ENCODE data around the gene PKNOX2.

The PKNOX2 gene

DNA sequence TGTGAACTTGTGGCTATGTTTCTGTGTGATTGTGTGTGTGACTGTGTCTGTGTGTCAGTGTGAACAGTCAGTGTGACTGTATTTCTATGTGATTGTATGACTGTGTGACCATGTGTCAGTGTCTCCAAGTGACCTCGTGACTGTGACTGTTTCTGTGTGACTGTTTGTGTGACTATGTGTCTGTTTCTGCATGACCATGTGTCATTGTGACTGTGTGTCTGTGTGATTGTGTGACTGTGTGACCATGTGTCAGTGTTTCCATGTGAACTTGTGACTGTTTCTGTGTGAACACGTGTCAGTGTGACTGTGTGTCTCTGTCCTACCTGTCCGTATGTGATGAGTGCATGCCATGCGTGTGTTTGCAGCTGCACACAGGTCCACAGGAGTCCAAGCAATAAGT is 8.8 kb upstream of the PKNOX2 start:
- no peak for DNase-seq

DNA sequence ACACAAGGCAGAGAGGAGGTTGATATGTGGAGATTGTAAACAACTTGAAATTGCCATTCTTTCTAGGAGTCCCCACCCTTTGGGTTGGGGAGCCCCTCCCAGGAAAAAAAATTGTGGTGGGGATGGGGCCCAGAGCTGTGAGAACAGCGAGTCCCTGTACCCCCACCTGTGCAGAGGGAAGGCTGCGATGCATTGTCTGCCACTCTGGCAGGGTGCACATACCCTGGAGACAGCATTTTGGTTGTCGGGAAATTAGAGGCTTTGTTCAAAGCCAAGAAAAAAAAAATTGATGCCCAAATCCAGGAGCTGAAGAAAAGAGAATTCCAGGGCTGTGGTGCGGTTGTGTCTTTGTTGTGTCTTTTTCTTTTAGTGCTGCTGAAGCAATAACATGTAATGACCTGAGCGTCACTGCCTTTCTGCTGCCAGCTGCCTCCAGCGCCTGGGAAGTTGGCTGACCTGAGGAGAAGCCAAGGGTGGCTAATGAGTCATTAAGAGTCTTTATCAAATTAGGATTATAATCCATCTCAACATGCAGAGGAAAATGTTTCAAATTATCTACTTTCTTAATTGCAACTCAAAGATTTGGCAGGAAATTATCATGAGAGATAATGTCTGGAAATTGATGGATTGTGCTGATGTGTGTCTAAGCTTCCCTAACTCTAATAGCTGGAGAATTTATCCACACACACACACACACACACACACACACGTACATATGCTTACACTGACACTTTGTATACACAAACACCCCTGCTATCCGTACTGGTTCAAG is 8.0 kb upstream of the PKNOX2 start:
- DNase-seq: no peak

DNA sequence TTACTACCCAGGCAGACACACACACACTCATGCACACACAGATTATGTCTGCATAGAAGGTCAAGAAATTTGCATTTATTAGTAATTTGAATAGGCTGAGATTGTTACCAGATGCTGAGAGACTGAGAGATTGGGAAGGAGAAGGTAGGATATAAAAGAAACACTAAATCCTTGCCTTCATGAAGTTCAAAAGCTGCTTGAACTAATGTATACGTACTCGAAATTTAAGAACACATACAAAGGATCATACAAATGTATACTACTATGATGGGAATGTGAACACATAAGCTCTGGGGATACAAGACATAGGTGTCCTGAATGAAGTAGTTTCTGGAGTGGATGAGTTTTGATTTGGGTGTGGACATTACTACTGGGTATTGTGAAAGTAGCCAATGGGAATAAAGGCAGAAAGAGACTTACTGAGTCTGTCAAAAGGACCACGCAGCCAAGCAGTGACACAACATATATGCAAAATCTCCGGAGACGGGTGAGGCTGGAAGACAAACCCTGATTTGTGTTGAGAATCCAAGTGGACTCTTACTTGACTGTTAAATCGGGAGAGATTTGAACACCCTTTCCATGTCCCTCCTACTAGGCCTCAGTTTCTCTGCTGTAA is 7.3 kb upstream of the PKNOX2 start:
- no peak for DNase-seq

DNA sequence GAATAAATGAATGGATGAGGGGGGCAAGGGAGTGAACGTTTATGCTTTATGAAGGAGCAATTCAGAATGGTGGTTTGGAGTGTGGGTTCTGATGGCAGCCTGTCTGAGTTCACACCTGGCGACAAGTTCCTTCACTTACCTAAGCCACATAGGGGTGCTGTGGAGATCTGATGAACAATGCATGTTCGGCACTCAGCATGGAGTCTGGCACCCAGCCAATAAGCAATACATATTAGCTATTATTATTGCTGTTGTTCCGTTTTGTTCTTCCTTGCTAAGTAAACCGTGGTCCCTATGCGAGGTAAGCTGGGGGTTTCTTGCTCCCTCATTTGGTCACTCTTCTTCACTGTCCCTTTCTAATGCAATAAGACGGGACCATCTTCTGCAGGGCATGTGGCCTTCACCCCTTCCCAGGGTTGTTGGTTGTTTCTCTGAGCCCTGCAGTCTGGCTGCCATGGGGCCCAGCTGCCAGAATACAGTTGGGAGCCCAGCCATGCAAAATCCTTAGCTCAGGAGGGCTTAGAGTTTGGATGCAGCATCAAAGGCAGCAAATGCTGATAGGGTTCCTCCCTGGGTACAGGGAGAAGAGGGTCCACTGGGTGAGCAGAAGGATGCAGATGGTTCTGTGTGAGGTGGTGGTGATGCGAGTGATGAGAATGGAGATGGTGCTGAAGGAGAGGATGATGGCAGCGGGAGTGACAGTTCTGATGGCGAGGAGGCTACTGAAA is 6.4 kb upstream of the PKNOX2 start:
- DNase-seq: no peak

DNA sequence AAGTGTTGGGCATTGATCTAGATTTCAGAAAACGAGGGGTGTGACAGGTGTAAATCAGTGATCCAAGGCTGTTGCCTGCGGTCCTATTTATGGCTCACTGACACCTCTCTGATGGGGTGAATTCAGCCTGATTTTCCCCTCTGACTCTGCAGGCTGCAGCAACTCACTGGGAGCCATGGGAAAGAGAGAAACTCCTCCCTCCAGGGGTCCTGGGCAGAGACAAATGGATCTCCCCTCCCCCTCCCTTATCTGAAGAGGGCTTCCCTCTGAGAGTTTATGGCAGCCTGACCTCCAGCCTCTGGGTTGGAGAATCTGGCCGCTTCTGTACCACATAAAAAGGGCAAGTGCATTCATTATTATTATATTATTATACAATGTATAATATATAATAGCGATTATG is 1.8 kb upstream of the PKNOX2 start:
- DNase-seq: no peak

DNA sequence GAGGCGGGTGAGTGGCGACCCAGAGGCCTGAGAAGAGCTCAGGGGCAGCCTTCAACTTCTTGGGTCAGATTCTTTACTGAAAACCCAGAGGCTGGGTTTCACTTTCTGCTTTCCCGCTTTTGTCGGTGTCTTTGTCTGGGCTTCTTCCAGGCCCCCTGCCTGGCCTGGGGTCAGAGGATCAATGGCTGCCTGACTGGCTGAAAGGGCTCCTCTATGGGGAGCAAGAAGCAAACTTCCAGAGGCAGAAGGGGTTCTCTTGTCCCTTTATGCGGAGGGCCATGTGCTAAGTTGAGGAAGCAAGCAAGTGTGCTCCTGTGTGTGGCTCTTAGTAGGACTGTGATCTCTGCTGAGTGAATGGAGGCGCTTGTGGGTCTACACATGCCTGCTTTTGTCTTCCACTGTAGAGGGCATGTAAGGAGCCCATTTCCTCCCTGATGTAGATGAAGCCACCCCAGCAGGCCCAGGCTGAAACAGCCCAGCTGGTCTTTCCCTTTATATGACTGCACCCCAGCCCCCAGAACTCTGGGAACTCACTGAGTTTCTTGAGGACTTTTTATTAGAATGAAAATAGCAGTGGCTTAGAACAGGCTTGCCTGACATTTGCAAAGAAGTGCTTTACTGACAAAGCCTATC is 1.0 kb upstream of the PKNOX2 start:
- no peak for DNase-seq

DNA sequence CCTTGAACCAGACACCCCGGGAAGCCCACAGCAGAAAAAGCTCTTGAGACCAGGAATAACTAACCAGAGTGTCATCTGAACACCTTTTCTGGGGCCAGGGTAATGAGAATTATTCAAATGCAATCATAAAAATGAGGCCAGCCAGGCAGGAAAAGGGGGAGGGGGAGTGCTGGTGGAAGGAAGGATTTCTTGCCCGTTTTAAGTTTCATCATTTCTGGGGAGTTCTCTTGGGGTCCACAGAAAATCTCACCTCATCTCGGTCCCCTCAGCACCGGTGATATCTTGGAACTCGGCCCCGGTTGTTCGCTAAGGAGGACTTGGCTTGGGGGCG is 495 bp upstream of the PKNOX2 start:
- DNase-seq: no peak

DNA sequence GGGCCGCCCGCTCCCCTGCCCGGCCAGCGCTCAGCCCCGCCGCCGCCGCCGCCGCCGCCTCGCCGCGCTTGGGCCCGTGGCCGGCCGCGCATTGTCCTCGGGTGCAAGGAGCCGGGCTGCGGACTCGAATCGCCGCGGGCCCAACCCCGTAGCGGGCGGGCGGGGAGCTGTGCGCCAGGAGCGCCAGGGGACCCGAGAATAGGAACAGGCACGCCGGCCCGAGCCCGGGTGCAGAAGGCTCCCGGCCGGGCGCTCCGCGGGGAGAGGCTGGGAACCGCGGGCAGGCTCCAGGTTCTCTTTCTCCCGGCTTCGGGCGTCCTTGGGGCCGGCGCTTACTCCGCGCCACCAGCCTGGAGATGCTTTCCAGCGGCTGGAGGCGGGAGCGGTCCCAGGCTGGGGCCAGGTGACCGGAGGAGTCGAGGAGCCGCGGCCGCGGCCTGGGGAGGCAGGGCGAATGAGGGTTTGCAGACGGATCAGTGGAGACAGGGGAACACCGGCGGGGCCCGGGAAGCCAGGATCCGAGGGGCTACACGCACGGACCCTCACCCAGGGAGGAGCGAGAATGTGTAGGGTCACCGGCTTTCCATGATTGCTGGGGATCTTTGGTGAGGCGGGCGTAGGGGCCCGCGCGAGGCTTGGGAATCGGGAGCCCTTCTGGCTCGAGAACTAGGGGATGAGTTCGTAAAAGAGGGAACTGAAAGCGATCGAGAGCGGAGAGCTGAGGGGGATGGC is 726 bp downstream of the PKNOX2 start:
- no peak for DNase-seq

DNA sequence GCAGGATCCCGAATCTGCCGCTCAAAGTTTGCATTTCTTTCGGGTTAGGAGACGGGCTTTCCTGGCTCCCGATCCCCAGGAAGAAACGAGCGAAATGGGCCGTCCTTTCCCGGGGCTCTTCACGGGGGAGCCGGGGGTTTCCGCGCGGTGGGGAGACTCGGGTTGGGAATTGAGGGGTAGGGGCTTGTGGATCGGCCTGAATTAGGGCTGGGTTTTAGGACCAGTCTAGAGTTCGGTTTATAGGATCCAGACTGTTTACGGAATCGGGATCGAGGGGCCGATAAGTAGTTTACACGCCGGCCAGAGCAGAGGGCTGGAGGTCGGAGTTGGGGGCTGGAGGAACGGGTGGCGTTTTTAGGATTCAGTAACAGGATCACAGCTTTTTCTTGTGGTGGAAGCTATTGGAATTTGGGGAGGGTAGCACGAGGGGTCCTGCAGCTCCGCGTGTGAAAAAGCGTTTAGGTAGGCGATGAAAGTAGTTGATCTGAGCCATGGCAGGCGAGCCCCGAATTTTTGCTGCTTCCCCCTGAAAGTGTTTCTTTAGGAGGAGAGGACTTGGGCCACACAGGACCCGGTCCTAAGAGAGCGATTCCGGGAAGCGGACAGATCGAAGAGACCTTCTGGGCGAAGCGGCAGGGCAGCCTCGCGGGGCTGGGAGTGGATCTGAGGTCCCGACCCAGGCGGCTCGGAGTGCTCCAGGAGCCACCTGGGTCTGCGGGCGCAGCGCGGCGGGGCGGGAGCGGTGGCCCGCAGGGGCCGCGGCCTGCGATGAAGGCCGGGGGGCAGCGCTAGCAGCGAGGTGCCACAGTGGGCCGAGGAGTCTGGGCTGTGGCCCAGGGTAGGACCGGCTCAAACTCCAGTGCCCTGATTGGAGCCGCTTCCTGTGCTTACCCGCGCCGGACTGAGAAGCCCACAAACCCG is 1.6 kb downstream of the PKNOX2 start:
- DNase-seq: no peak

DNA sequence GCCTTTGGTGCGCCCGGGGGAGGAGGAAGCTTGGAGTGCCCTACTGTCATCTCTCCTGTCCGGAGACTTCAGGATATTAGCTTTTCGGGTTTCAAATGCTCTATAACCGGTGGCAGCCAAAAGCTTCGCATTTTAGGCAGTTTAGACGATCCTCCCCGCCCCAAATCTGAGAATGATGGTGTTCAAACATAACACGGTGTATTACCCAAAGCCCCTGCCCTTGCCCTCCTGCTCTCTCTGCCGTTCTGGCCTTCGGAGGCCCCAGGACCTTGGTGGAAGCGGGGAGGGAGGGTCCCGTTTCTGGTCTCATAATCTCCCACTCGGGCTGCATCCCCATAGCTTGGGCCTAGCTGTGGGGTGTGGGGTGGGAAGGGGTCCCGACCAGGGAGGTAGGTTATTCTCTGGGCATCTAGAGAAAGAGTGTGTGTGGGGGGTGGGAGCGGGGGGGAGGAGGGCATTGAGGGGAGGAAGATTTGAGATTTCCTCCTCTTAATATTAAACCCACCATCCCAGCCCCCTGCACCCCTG is 2.3 kb downstream of the PKNOX2 start:
- no peak for DNase-seq

DNA sequence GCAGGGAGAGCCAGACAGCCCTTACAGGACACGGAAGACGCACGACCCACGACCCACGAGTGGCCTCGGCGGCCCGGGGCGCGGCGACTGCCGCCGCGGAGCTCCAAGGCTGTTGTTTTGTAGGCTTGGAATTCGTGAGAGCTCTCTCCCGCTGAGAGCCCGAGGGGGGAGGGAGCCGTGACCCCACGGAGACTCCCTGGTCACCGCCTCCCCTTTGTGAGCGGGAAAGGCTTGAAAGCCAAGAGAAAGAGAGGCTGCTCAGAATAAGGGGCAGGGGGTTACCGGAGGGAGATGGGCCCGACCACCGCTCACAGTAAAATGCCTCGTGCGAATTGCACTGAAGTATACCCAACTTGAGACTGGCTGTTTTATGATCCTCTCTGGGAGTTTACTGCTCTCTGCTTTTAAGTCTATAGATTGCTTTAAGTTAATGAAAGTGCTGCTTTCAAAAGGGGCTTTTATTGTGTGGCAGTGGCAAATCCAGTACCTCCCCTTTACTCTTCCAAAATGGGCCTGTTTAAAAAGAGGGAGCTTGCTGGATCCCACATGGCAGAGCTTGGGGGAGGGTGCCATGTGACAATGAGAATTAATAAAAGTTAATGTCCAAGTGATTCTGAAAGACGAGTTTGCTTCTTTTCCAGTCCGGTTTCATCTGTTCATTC is 2.9 kb downstream of the PKNOX2 start:
- DNase-seq: no peak

DNA sequence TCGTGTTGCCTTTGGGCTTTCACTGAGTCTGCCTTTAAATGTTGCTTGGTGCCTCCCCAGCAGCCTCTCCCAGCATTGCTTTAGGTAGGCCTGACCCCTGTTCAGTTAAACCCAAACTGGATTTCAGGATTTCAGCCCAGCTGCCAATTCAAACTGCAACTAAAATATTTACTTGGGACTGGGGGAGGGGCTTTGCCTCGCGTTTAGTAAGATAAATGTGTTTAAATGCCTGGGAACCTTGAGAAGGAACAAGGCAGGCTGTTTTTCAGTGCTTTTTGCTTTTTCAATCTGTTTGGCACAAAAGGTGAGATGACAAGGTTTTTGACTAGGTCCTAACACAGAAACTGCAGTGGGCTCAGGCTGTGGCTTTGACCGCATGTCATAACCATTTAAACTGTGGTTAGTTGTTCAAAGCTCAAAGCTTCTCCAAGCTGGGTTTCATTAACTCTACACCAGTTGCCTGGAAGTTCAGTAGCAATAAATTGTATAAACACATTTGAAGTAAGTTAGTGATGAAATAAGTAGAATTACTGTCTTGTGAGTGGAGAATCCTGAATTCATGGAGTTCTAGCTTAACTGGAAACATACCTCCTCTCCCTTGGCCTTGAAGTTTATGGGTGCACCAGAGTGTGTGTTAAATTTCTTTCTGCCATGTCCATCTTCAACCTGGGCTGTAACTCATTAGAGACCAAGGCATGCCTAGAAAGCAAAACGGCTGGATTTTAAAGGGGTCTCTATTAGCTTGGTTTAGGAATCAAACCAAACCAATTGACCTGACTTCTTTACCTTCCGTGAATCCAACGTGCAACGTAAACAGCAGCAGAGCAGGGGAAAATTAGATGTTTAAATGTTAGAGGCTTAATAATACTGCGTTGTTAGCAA is 3.6 kb downstream of the PKNOX2 start:
- DNase-seq: no peak

DNA sequence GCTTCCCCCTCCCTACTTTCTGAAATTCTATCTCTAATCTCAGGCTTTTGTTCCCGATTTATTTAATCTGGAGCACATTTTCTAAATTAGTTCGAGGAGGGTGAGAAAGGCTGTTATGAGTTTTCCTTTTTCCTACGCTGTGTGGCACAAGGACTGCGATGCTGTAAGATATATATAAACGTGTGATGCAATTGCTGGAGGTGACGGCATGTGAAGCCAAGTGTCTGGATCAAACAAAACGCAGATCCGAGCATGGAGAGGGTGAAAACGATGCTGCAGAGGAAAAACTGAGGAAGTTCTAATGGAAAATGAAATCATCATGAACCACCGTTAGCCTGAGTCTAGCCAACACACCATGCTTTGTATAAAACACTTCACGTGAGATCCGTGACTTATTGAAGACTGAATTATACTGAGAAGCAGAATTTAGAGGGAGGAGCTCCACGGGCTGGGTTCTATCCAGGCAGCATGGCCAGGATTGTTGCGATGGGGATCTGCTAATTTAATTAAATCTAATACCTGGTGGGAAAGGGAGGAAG is 4.4 kb downstream of the PKNOX2 start:
- DNase-seq: no peak

DNA sequence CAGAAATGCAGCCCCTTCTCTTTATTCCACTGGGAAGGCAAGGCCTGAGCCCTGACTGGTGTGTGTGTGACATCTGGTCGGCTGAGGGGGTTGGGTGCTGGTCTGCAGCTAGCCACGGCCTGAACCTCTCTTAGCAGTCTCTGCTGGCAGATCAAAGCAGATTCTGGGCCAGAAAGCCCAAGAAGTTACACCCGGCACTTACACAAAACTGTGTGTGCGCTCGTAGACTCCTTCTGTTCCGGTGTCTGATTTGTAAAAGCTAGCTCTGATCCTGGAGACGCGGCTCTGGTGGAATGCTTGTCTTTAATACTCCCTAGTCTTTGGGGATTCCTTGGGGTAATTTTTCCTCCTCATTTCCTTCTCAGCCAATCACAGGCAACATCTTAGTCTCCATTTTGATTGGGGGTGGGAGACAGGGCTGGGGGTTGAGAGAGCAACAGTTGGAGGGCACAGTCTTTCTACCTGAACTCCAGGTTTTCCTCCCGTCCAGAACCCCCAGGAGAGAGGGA is 5.5 kb downstream of the PKNOX2 start:
- DNase-seq: no peak

DNA sequence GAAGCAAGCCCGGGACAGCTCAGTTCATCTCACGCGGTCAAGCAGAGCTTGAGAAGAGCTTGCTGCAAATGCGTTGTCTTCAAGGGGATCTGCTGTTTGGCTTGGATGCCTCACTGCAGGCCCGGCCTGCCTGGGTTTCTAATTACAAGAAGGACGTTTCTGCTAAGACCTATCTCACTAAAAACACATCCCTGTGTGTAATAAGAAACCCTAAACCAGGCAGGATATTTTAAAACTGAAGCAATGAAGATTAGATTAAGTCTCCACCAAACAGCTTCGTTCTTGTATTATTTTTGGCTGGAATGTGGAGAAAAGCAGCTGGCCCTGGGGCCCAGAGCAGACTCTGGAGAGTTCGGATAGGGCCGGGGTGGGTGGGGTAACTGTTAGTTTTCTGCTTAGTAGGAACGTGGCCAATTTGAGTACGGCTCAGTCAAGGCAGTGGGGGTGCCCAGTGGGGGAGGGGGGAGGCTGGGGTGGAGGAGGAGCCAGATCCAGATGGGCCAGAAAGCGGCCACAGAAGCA is 6.0 kb downstream of the PKNOX2 start:
- DNase-seq: no peak

DNA sequence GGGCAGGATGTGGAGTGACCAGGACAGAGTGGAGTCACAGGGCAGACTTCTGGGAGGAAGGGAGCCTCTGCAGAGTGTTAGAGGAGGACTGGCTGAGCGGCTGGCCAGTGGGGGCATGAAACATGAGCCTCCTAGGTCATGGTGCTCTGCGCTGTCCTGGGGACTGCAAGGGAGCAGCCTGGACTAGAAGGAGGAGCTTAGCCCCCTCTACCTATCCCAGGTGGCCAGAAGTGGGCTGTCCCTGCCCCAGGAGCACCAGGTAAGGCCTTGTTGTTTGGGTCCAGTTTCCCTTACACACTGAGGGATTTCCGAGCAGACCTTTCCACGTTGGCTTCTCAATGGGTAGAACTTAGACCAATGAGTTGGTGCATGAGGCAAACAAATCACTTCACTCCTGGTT is 7.4 kb downstream of the PKNOX2 start:
- DNase-seq: no peak

DNA sequence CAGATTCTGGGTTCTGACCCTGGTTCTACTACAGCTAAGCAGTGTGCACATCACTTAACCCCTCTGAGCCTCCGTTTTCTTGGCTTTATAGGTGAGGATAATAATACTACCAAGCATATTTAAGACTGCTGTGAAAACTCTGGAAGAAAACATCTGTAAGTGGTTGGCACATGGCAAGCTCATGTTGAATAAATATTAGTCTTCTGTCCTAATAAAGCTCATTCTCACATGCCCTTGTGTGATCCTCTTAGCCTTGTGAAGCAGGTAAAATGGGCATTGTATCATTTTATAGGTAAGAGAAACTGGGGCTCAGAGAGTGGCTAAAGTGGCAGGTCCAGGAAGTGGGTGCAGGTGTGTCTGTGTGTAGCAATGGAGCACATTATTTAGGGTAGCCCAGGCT is 8.5 kb downstream of the PKNOX2 start:
- no peak for DNase-seq

DNA sequence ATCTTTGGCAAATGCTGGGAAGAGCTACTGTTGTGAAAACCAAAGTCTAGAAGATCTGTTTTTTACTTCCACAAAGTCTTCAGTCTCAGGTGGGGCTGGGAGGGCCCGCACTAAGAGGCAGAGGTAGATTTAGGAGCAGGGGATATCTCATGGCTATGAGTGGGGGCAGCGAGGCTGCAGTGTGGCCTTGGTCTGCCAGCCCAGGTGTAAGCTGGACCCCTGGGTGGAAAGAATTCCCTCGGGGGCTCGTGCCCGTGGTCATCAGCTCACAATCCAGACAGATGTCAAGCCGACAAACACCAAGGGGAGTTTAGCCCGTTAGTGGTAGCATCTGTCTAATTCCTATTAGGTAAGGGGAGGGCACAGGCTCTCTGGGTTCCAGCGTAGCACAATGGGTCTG is 9.0 kb downstream of the PKNOX2 start:
- DNase-seq: no peak

DNA sequence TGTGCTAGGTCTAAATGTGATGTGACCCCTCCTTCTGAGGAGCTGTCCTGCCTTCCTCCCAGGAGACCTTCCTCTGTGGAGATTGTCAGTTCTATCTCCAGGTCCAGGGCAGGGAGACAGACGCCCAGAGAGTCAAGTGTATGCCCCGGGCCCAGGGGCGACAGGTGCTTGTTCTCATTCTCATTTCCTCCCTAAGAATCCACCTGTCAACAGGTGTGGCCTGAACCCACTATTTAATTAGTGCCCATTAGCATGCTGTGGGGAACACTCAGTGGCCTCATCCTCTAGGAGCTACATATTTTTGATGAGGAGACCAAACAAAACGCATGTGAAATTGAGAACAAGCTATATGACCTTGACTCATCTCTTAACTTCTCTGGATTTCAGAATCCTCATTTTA is 9.5 kb downstream of the PKNOX2 start:
- DNase-seq: no peak

All from T-helper 1 cell (primary cell).